GF-D8 (cell line): ENCODE results near the gene ZFYVE21.
"Not testable (repeated sequence)": the region's sequence is repeated elsewhere in the genome, so short reads cannot be mapped to it uniquely, and the experiment has no call there.

Experiments
- DNase-seq: peaks from one replicate; lab custom pipeline; 2025; lab: John Stamatoyannopoulos, UW

ZFYVE21 gene

GRCh38 chr14:103763730-103764488 lies 48.3 kb downstream of the ZFYVE21 start:
- no peak for DNase-seq

- DNase-seq, result no peak
Measured at GRCh38 chr14:103765526-103765925, 49.9 kb downstream of the ZFYVE21 start.

GRCh38 chr14:103767336-103767894 lies 51.8 kb downstream of the ZFYVE21 start:
- DNase-seq, result no peak

GRCh38 chr14:103770500-103770899 lies 54.9 kb downstream of the ZFYVE21 start:
- no peak for DNase-seq

GRCh38 chr14:103770902-103771301 lies 55.3 kb downstream of the ZFYVE21 start:
- no peak for DNase-seq

DNA sequence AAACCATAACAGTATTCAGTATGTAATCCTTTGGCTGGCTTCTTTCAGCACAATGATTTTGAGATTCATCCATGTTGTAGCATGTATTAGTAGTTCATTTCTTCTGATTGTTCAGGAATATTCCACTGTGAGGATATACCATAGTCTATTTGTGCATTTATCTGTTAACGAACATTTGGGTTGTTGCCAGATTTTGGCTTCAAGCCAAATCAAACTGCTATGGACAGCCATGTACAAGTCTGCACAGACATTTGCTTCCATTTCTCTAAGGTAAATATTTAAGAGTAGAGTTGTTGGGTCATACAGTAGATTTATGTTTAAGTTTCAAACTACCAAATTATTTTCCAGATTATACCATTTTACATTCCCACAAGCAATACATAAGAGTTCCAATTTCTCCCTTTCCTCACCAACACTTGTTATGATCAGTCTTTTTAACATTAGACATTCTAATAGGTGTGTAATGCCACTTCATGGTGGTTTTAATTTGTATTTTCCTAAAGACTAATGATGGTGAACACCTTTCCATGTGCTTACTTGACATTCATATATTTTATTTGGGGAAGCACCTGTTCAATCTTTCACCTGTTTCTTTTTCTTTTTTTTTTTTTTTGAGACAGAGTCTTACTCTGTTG lies 56.6 kb downstream of the ZFYVE21 start:
- no peak for DNase-seq

GRCh38 chr14:103773521-103773920 lies 57.9 kb downstream of the ZFYVE21 start:
- DNase-seq, result no peak

DNA sequence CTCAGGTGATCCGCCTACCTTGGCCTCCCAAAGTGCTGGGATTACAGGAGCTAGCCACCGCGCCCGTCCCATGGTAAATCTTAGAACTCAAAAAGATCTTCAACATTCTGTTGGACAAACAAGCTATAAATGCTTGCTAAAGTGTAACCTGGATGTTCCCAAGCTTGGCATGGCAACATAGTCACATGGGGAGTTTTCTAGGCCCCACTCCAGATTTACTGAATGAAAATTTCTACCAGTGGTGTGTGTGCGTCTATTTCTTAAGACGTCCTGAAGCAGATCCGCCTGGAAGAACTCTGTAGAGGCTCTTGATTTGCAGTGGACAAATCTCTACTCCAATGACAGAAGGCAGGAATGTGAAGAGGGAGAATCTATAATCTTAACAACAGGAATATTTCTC lies 59.9 kb downstream of the ZFYVE21 start:
- DNase-seq, result no peak

DNA sequence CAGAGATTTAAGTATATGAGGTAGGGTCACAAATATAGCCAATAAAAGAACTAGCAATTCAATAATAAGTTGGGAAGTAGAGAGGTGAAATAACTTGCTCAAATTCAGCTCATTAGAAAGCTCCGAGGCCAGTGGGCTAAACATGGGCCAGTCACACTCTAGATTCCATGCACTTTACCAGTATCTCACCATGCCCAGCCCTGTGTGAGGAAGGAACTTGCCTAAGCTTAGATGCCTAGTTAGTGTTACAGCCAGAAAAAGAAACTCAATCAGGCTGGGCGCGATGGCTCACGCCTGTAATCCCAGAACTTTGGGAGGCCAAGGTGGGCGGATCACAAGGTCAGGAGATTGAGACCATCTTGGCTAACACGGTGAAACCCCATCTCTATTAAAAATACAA lies 60.7 kb downstream of the ZFYVE21 start:
- not testable (repeated sequence) for DNase-seq

- DNase-seq, result peak; percentile 39
Measured at GRCh38 chr14:103782376-103782775, 66.8 kb downstream of the ZFYVE21 start.
